HepG2 (cell line): Measurements from ENCODE around the gene CELSR2. TPM values are rescaled to one million over a fixed set of nuclear protein-coding genes. Genes with fewer than 3 reads are reported as not detected.

Experiments
- BRF2 ChIP-seq: sonication (generic); formaldehyde crosslinking; IDR thresholded peaks from 2 replicates; pipeline ENCODE4 v1.8.1; 2022; ENCODE audit warnings: mild to moderate bottlenecking, missing genetic modification reagents
- CC2D1A ChIP-seq: sonication (generic); formaldehyde crosslinking; IDR thresholded peaks from 2 replicates; pipeline ENCODE4 v1.8.1; 2023; ENCODE audit warnings: mild to moderate bottlenecking, missing genetic modification reagents
- DMAP1 ChIP-seq: IDR thresholded peaks from 2 replicates; pipeline ENCODE4 v1.6.1; 2016
- DMTF1 ChIP-seq: sonication (generic); formaldehyde crosslinking; IDR thresholded peaks from 2 replicates; pipeline ENCODE4 v1.4.0; 2020; ENCODE audit warnings: mild to moderate bottlenecking, missing genetic modification reagents
- ESRRA ChIP-seq: sonication (generic); formaldehyde crosslinking; IDR thresholded peaks from 2 replicates; pipeline ENCODE4 v1.5.1; 2020; ENCODE audit warnings: mild to moderate bottlenecking, low read depth, missing genetic modification reagents
- FOXK2 ChIP-seq: fragments of 450-650 bp; IDR thresholded peaks from 2 replicates; pipeline ENCODE4 v1.6.1; 2016
- PRDM4 ChIP-seq: sonication (generic); formaldehyde crosslinking; IDR thresholded peaks from 2 replicates; pipeline ENCODE4 v1.9.0; 2021; ENCODE audit warnings: missing genetic modification reagents, borderline replicate concordance
- RARA ChIP-seq: IDR thresholded peaks from 2 replicates; pipeline ENCODE4 v1.6.1; 2016; ENCODE audit warnings: missing genetic modification reagents, missing compliant biosample characterization
- SCMH1 ChIP-seq: sonication (generic); formaldehyde crosslinking; IDR thresholded peaks from 2 replicates; pipeline ENCODE4 v1.9.0; 2021; ENCODE audit warnings: missing genetic modification reagents, mild to moderate bottlenecking, borderline replicate concordance
- SKI ChIP-seq: fragments of 450-650 bp; IDR thresholded peaks from one replicate; pipeline ENCODE4 v1.6.1; 2018; ENCODE audit warnings: mild to moderate bottlenecking; ENCODE audit not compliant: partially characterized antibody
- SRF ChIP-seq: IDR thresholded peaks from 2 replicates; pipeline ENCODE4 v1.6.1; 2011; ENCODE audit warnings: mild to moderate bottlenecking, low read depth, low read length, moderate library complexity
- SRSF9 ChIP-seq: fragments of 200-400 bp; formaldehyde crosslinking; IDR thresholded peaks from 2 replicates; pipeline ENCODE4 v1.6.1; 2018; ENCODE audit warnings: borderline replicate concordance, mild to moderate bottlenecking, low read depth, low read length; ENCODE audit not compliant: insufficient read depth, poor library complexity, severe bottlenecking
- U2AF1 ChIP-seq: fragments of 200-400 bp; formaldehyde crosslinking; optimal IDR thresholded peaks from 2 replicates; pipeline ENCODE3; 2017; ENCODE audit warnings: mild to moderate bottlenecking, low read depth, low read length
- ZNF33A ChIP-seq: sonication (generic); formaldehyde crosslinking; IDR thresholded peaks from 2 replicates; pipeline ENCODE4 v1.5.1; 2020; ENCODE audit warnings: missing genetic modification reagents, mild to moderate bottlenecking, moderate library complexity, borderline replicate concordance
- ZNF354B ChIP-seq: sonication (generic); formaldehyde crosslinking; IDR thresholded peaks from 2 replicates; pipeline ENCODE4 v1.8.0; 2022; ENCODE audit warnings: mild to moderate bottlenecking, missing genetic modification reagents
- ZNF576 ChIP-seq: sonication (generic); formaldehyde crosslinking; IDR thresholded peaks from 2 replicates; pipeline ENCODE4 v1.4.0; 2020; ENCODE audit warnings: mild to moderate bottlenecking, missing genetic modification reagents
- ZNF710 ChIP-seq: sonication (generic); formaldehyde crosslinking; IDR thresholded peaks from 2 replicates; pipeline ENCODE4 v1.5.0; 2020; ENCODE audit warnings: mild to moderate bottlenecking, missing genetic modification reagents, borderline replicate concordance
- polyA plus RNA-seq, 8 experiments: library from polyadenylated mRNA; depleted of rRNA in 3 of 8; stranded (reverse) in 7 of 8; unstranded in 1 of 8; fragments of >200 nt; fragmentation: Illumina TruSeq in 4 of 8; extraction: Trizol in 4 of 8; gene quantifications; 2 replicates each; pipeline versions ENCODE4 v1.2.1 to v1.2.3, GENCODE V29; 2011 to 2016; ENCODE audit warnings: low read depth in 4 of 8, missing spikeins in 1 of 8, mixed read lengths in 1 of 8; ENCODE audit not compliant: insufficient read depth in 1 of 8
- total RNA-seq, 5 experiments: library from RNA; depleted of rRNA; stranded (reverse); fragments of >200 nt; fragmentation: Illumina TruSeq; extraction: Trizol; gene quantifications; 2 replicates each; pipeline ENCODE4 v1.2.3, GENCODE V29; 2016; ENCODE audit warnings: low read depth in 1 of 5
- TF ChIP-seq, protein P1 (sequence below): sonication (generic); formaldehyde crosslinking; IDR thresholded peaks from 2 replicates; pipeline ENCODE4 v1.4.0; 2020; ENCODE audit warnings: mild to moderate bottlenecking, missing genetic modification reagents
- TF ChIP-seq, protein P2 (sequence below): sonication (generic); formaldehyde crosslinking; IDR thresholded peaks from 2 replicates; pipeline ENCODE4 v1.5.0; 2020; ENCODE audit warnings: missing genetic modification reagents, mild to moderate bottlenecking, borderline replicate concordance

The CELSR2 gene
- total and polyA plus RNA-seq, 2 of the 13 experiments (the other 11 are each of a cell fraction or from before 2014, with no cell fraction given) = 4.0 to 6.6 TPM

DNA sequence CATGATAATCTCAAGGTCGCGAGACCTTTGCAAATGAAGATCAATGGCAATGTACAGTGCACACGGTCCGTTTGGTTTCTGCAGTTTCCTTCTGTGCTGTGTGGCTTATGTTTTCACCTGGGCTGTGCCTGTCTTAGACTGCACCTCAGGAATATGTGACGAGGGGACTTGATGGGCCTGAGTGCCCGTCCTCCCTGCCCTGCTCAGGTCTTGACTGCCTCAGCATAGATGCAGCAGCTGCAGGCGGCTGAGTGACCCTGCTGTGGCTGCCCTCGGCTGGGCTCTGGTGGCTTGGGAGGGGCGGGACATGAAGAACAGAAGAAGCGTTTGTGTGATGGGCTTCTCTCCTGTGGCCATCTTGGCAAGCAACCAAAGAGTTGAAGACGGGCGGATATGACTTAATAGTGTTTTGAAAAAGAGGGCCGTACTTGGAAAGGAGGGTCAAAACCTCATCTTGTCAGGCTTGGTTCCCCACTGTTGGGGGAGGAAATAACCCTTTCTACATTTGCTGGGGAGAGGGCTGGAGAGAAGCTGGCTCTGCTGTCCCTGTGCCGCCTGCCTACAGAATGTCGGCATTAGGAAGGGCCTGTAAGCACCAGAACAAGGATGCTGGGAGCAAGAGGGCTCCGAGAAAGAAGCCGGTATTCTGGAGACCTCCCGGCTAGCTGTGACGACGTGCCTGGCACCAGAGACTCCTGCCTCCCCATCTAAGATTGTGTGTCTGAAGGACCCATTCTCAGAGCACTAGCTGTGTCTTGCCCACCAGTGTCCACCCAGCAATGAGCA lies 50.4 kb downstream of the CELSR2 start (continued):
- TF ChIP-seq ZNF576 (CRISPR knock-in tag) = no peak
- no peak for TF ChIP-seq FOXK2
- no peak for TF ChIP-seq ESRRA (CRISPR knock-in tag)
- TF ChIP-seq SRSF9 = no peak
- TF ChIP-seq RARA (CRISPR knock-in tag) = no peak
- no peak for TF ChIP-seq SKI
- no peak for TF ChIP-seq U2AF1
- TF ChIP-seq DMAP1 (CRISPR knock-in tag) = no peak; the same call in none of the 2 replicates
- TF ChIP-seq ZNF33A (CRISPR knock-in tag) = no peak
- TF ChIP-seq, protein P1, sequence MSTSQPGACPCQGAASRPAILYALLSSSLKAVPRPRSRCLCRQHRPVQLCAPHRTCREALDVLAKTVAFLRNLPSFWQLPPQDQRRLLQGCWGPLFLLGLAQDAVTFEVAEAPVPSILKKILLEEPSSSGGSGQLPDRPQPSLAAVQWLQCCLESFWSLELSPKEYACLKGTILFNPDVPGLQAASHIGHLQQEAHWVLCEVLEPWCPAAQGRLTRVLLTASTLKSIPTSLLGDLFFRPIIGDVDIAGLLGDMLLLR (CRISPR knock-in tag) = no peak
- no peak for TF ChIP-seq PRDM4
- TF ChIP-seq SCMH1 (CRISPR knock-in tag) = no peak
- TF ChIP-seq, protein P2, sequence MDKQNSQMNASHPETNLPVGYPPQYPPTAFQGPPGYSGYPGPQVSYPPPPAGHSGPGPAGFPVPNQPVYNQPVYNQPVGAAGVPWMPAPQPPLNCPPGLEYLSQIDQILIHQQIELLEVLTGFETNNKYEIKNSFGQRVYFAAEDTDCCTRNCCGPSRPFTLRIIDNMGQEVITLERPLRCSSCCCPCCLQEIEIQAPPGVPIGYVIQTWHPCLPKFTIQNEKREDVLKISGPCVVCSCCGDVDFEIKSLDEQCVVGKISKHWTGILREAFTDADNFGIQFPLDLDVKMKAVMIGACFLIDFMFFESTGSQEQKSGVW (CRISPR knock-in tag) = no peak
- TF ChIP-seq CC2D1A (CRISPR knock-in tag) = no peak
- no peak for TF ChIP-seq ZNF354B (CRISPR knock-in tag)
- no peak for TF ChIP-seq BRF2
- no peak for TF ChIP-seq DMTF1
- no peak for TF ChIP-seq SRF
- peak; percentile 15; the same call in 1 of the 2 replicates for TF ChIP-seq ZNF710
